NCI-H128 (cell line): ENCODE results near the gene DDC.

Experiments
- DNase-seq: peaks from one replicate; lab custom pipeline; 2025; ENCODE audit not compliant: unreplicated experiment; lab: John Stamatoyannopoulos, UW

The DDC gene

GRCh38 chr7:50418526-50419290, 146.5 kb downstream of the DDC start:
- no peak for DNase-seq

- DNase-seq = no peak
Observed at GRCh38 chr7:50418086-50418515, 147.1 kb downstream of the DDC start.

GRCh38 chr7:50416527-50417182, 148.6 kb downstream of the DDC start:
- no peak for DNase-seq

- no peak for DNase-seq
Observed at GRCh38 chr7:50415844-50416364, 149.3 kb downstream of the DDC start.

GRCh38 chr7:50413561-50413960, 151.6 kb downstream of the DDC start:
- no peak for DNase-seq

- DNase-seq = no peak
Observed at GRCh38 chr7:50412973-50413372, 152.2 kb downstream of the DDC start.

- no peak for DNase-seq
Observed at GRCh38 chr7:50411332-50411731, 153.9 kb downstream of the DDC start.

- no peak for DNase-seq
Observed at GRCh38 chr7:50409856-50410745, 155.1 kb downstream of the DDC start.
